GM23338 (cell line): ENCODE measurements around the gene PKD1. TPM values are rescaled to one million over a fixed set of nuclear protein-coding genes. Genes with fewer than 3 reads are reported as not detected.

Experiments used
- ATAC-seq: fragments of 200-7000 bp; cut with Tn5 transposase; 3 replicates; pipeline ENCODE4 v1.9.1; 2020
- DNase-seq: peaks from one replicate; pipeline ENCODE4 v3.0.0-alpha.2; 2015; ENCODE audit warnings: low spot score
- H2AFZ ChIP-seq: fragments of 200-600 bp; sonication (generic); 2 replicates; pipeline ENCODE4 v1.8.0; 2016; ENCODE audit warnings: antibody characterized with exemption, mild to moderate bottlenecking, moderate library complexity
- H3F3A ChIP-seq: fragments of 200-600 bp; sonication (generic); replicated peaks from 2 replicates; pipeline ENCODE4 v1.8.0; 2017; ENCODE audit warnings: antibody characterized with exemption, mixed run types, low read depth
- H3K27ac ChIP-seq: fragments of 200-600 bp; sonication (generic); 2 replicates; pipeline ENCODE4 v1.6.1; 2016; ENCODE audit warnings: low read depth
- H3K27me3 ChIP-seq: fragments of 200-600 bp; sonication (generic); 2 replicates; pipeline ENCODE4 v1.8.0; 2016; ENCODE audit warnings: mild to moderate bottlenecking, mixed run types, moderate library complexity; ENCODE audit not compliant: insufficient read depth
- H3K36me3 ChIP-seq: fragments of 200-600 bp; sonication (generic); 2 replicates; pipeline ENCODE4 v1.8.0; 2016; ENCODE audit warnings: mild to moderate bottlenecking; ENCODE audit not compliant: insufficient read depth
- H3K4me1 ChIP-seq: fragments of 200-600 bp; sonication (generic); 2 replicates; pipeline ENCODE4 v1.8.0; 2016; ENCODE audit warnings: mild to moderate bottlenecking, moderate library complexity; ENCODE audit not compliant: insufficient read depth
- H3K4me2 ChIP-seq: fragments of 200-600 bp; sonication (generic); 2 replicates; pipeline ENCODE4 v1.7.1; 2017; ENCODE audit warnings: mixed run types
- H3K4me3 ChIP-seq: fragments of 200-600 bp; sonication (generic); 2 replicates; pipeline ENCODE4 v1.6.1; 2016; ENCODE audit warnings: mixed run types
- H3K79me2 ChIP-seq: fragments of 200-600 bp; sonication (generic); replicated peaks from 2 replicates; pipeline ENCODE4 v1.8.0; 2017; ENCODE audit warnings: mild to moderate bottlenecking; ENCODE audit not compliant: insufficient read depth
- H3K9me2 ChIP-seq: fragments of 200-600 bp; sonication (generic); 2 replicates; pipeline ENCODE4 v1.8.0; 2017; ENCODE audit not compliant: insufficient read depth
- H4K20me1 ChIP-seq: fragments of 200-600 bp; sonication (generic); replicated peaks from 2 replicates; pipeline ENCODE4 v1.8.0; 2017; ENCODE audit warnings: mild to moderate bottlenecking; ENCODE audit not compliant: insufficient read depth
- H3K27ac Mint-ChIP-seq: 2 replicates; pipeline ENCODE4 v1.8.0; 2020; ENCODE audit warnings: inconsistent platforms, mild to moderate bottlenecking, moderate library complexity, mixed read lengths
- H3K27me3 Mint-ChIP-seq: 3 replicates; pipeline ENCODE4 v1.8.0; 2022; ENCODE audit warnings: low read depth, mild to moderate bottlenecking, moderate library complexity, mixed read lengths, inconsistent platforms; ENCODE audit not compliant: insufficient read depth, poor library complexity
- H3K36me3 Mint-ChIP-seq: 3 replicates; pipeline ENCODE4 v1.8.0; 2021; ENCODE audit warnings: low read depth, mild to moderate bottlenecking, inconsistent platforms, moderate library complexity, mixed read lengths
- H3K4me1 Mint-ChIP-seq: 3 replicates; pipeline ENCODE4 v1.8.0; 2020; ENCODE audit warnings: mild to moderate bottlenecking, inconsistent platforms, mixed read lengths
- H3K4me3 Mint-ChIP-seq: 3 replicates; pipeline ENCODE4 v1.8.0; 2021; ENCODE audit warnings: moderate library complexity, mild to moderate bottlenecking, inconsistent platforms, mixed read lengths
- H3K9me3 Mint-ChIP-seq: 3 replicates; pipeline ENCODE4 v1.8.0; 2020; ENCODE audit warnings: moderate library complexity, mild to moderate bottlenecking, inconsistent platforms, mixed read lengths
- CREB1 ChIP-seq: fragments of 250-450 bp; sonication (Bioruptor Pico); IDR thresholded peaks from 2 replicates; pipeline ENCODE4 v1.5.0; 2020; ENCODE audit warnings: low read depth, mild to moderate bottlenecking, moderate library complexity
- EZH2phosphoT487 ChIP-seq: fragments of 200-600 bp; sonication (generic); IDR thresholded peaks from one replicate; pipeline ENCODE4 v1.8.1; 2018; ENCODE audit warnings: antibody characterized with exemption; ENCODE audit not compliant: unreplicated experiment
- JUNB ChIP-seq: IDR thresholded peaks from one replicate; pipeline ENCODE4 v1.6.1; 2016; ENCODE audit warnings: antibody characterized with exemption; ENCODE audit not compliant: unreplicated experiment
- POLR2AphosphoS5 ChIP-seq: IDR thresholded peaks from 2 replicates; pipeline ENCODE4 v1.6.1; 2016; ENCODE audit warnings: antibody characterized with exemption, low read depth
- ZNF331 ChIP-seq: fragments of 250-450 bp; sonication (Bioruptor Pico); IDR thresholded peaks from 2 replicates; pipeline ENCODE4 v1.5.0; 2020; ENCODE audit warnings: low read depth, mild to moderate bottlenecking, moderate library complexity
- polyA plus RNA-seq: library from polyadenylated mRNA; unstranded; fragments of >200 nt; fragmentation: Nextera tagmentation; extraction: Ambion mirVana; gene quantifications from 2 replicates; pipeline ENCODE4 v1.2.1, GENCODE V29; 2016
- total RNA-seq: library from RNA; depleted of rRNA; stranded (reverse); fragments of >200 nt; shearing (Covaris generic); gene quantifications from 2 replicates; pipeline ENCODE4 v1.2.3, GENCODE V29; 2014
- TF ChIP-seq, protein P1 (sequence below): IDR thresholded peaks from one replicate; pipeline ENCODE4 v1.6.1; 2018; ENCODE audit warnings: antibody characterized with exemption; ENCODE audit not compliant: unreplicated experiment
- TF ChIP-seq, protein P2 (sequence below), 2 experiments: fragments of 200-600 bp in 1 of 2; sonication (generic) in 1 of 2; conservative IDR thresholded peaks; 2 replicates each; pipeline versions ENCODE4 v1.5.1 to v1.6.1; 2016 to 2017; ENCODE audit warnings: antibody characterized with exemption in 2 of 2, low read depth in 2 of 2, mild to moderate bottlenecking in 2 of 2, moderate library complexity in 1 of 2

PKD1 gene
- total and polyA plus RNA-seq, 2 experiments from 2014 or later = 21.1 to 107 TPM

- TF ChIP-seq, protein P1, sequence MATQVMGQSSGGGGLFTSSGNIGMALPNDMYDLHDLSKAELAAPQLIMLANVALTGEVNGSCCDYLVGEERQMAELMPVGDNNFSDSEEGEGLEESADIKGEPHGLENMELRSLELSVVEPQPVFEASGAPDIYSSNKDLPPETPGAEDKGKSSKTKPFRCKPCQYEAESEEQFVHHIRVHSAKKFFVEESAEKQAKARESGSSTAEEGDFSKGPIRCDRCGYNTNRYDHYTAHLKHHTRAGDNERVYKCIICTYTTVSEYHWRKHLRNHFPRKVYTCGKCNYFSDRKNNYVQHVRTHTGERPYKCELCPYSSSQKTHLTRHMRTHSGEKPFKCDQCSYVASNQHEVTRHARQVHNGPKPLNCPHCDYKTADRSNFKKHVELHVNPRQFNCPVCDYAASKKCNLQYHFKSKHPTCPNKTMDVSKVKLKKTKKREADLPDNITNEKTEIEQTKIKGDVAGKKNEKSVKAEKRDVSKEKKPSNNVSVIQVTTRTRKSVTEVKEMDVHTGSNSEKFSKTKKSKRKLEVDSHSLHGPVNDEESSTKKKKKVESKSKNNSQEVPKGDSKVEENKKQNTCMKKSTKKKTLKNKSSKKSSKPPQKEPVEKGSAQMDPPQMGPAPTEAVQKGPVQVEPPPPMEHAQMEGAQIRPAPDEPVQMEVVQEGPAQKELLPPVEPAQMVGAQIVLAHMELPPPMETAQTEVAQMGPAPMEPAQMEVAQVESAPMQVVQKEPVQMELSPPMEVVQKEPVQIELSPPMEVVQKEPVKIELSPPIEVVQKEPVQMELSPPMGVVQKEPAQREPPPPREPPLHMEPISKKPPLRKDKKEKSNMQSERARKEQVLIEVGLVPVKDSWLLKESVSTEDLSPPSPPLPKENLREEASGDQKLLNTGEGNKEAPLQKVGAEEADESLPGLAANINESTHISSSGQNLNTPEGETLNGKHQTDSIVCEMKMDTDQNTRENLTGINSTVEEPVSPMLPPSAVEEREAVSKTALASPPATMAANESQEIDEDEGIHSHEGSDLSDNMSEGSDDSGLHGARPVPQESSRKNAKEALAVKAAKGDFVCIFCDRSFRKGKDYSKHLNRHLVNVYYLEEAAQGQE = no peak
- no peak for TF ChIP-seq ZNF331 (CRISPR knock-in tag)
- no peak for TF ChIP-seq EZH2phosphoT487
- no peak for TF ChIP-seq JUNB
- Histone ChIP-seq H3K4me1 (no peaks in the 10 kb centered on the region), H3K36me3 (peaks cover 4% of the 10 kb centered on the region; the same call in 1 of the 2 replicates), H3F3A (peaks cover 7% of the 10 kb centered on the region; the same call in 1 of the 2 replicates), H2AFZ (no peak overlapping the region), H4K20me1 (no peaks in the 10 kb centered on the region; the same call in 1 of the 2 replicates), H3K4me2 (no peak overlapping the region), H3K79me2 (no peaks in the 10 kb centered on the region; the same call in none of the 2 replicates), H3K4me3 (no peak overlapping the region), H3K27me3 (no peaks in the 10 kb centered on the region), H3K27ac (no peak overlapping the region), H3K9me2 (no peaks in the 10 kb centered on the region)
- Mint-ChIP-seq H3K4me1 (peaks cover 2% of the 10 kb centered on the region; the same call in 2 of the 3 replicates), H3K27me3 (peaks cover 12% of the 10 kb centered on the region), H3K36me3 (peaks cover 38% of the 10 kb centered on the region), H3K4me3 (no peak overlapping the region), H3K27ac (no peak overlapping the region), H3K9me3 (no peaks in the 10 kb centered on the region; the same call in 2 of the 3 replicates)
- ATAC-seq (no peak), DNase-seq (no peak)
Measured at GRCh38 chr16:2170587-2171435, 35.1 kb upstream of the PKD1 start.

- no peak overlapping the region for H3K4me3 Mint-ChIP-seq
- peaks cover 2% of the 10 kb centered on the region; the same call in 2 of the 3 replicates for H3K4me1 Mint-ChIP-seq
- Histone ChIP-seq H2AFZ (no peak overlapping the region), H4K20me1 (no peaks in the 10 kb centered on the region; the same call in 1 of the 2 replicates), H3K36me3 (peaks cover 4% of the 10 kb centered on the region; the same call in 1 of the 2 replicates), H3K9me2 (no peaks in the 10 kb centered on the region), H3K4me3 (no peak overlapping the region), H3K79me2 (no peaks in the 10 kb centered on the region; the same call in none of the 2 replicates), H3K27me3 (no peaks in the 10 kb centered on the region), H3K4me2 (no peak overlapping the region), H3K4me1 (no peaks in the 10 kb centered on the region), H3K27ac (peak overlapping the region; percentile 72; the same call in 1 of the 2 replicates), H3F3A (peaks cover 3% of the 10 kb centered on the region; the same call in 1 of the 2 replicates)
- ATAC-seq (no peak), DNase-seq (no peak)
- no peaks in the 10 kb centered on the region; the same call in 2 of the 3 replicates for H3K9me3 Mint-ChIP-seq
- peaks cover 36% of the 10 kb centered on the region for H3K36me3 Mint-ChIP-seq
- no peak for TF ChIP-seq POLR2AphosphoS5
- TF ChIP-seq CREB1 = no peak
- TF ChIP-seq, protein P2, sequence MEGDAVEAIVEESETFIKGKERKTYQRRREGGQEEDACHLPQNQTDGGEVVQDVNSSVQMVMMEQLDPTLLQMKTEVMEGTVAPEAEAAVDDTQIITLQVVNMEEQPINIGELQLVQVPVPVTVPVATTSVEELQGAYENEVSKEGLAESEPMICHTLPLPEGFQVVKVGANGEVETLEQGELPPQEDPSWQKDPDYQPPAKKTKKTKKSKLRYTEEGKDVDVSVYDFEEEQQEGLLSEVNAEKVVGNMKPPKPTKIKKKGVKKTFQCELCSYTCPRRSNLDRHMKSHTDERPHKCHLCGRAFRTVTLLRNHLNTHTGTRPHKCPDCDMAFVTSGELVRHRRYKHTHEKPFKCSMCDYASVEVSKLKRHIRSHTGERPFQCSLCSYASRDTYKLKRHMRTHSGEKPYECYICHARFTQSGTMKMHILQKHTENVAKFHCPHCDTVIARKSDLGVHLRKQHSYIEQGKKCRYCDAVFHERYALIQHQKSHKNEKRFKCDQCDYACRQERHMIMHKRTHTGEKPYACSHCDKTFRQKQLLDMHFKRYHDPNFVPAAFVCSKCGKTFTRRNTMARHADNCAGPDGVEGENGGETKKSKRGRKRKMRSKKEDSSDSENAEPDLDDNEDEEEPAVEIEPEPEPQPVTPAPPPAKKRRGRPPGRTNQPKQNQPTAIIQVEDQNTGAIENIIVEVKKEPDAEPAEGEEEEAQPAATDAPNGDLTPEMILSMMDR (conservative IDR thresholded peaks at IDR 0.05; ENCODE audit: low read depth in 2 of 2) = no peak
- no peak overlapping the region for H3K27ac Mint-ChIP-seq
- peaks cover 11% of the 10 kb centered on the region for H3K27me3 Mint-ChIP-seq
Measured at GRCh38 chr16:2170080-2170479, 34.4 kb upstream of the PKD1 start.
